Measurements from ENCODE around the gene ATP6V1B1.
"Not testable (repeated sequence)": the region's sequence is repeated elsewhere in the genome, so short reads cannot be mapped to it uniquely, and the experiment has no call there.

The ATP6V1B1 gene

GRCh38 chr2:71008342-71008741 is 72.6 kb downstream of the ATP6V1B1 start:
- H3K4me3 ChIP-seq (ENCODE audit: insufficient read depth, low read depth, low read length): no peak overlapping the region
- H3K27me3 ChIP-seq (ENCODE audit: control insufficient read depth, insufficient read depth, low read length, poor library complexity, severe bottlenecking): peaks cover 4% of the 10 kb centered on the region
- H3K27ac ChIP-seq (ENCODE audit: insufficient read depth, low read depth, low read length, poor library complexity, severe bottlenecking): no peak overlapping the region
- WGBS, 2 experiments: 91 to 93% methylated on average over 13 of the region's 13 CpGs
- no peaks in the 10 kb centered on the region for H3K4me1 ChIP-seq (ENCODE audit: control insufficient read depth, insufficient read depth, low read length)
- H3K36me3 ChIP-seq (ENCODE audit: control insufficient read depth, insufficient read depth, low read length): no peaks in the 10 kb centered on the region
- no peaks in the 10 kb centered on the region for H3K9me3 ChIP-seq (ENCODE audit: control insufficient read depth, low read length)

- not testable (repeated sequence) for H3K27me3 ChIP-seq (ENCODE audit: control insufficient read depth, insufficient read depth, low read length, poor library complexity, severe bottlenecking); H3K4me3 ChIP-seq (ENCODE audit: insufficient read depth, low read depth, low read length); H3K27ac ChIP-seq (ENCODE audit: insufficient read depth, low read depth, low read length, poor library complexity, severe bottlenecking); H3K9me3 ChIP-seq (ENCODE audit: control insufficient read depth, low read length); H3K36me3 ChIP-seq (ENCODE audit: control insufficient read depth, insufficient read depth, low read length); H3K4me1 ChIP-seq (ENCODE audit: control insufficient read depth, insufficient read depth, low read length)
- 41 to 44% methylated on average over 6 of the region's 6 CpGs for WGBS, 2 experiments
Measured at GRCh38 chr2:71011786-71012185, 76.1 kb downstream of the ATP6V1B1 start.
